Measurements from ENCODE around the gene DPPA2. TPM values are rescaled to one million over a fixed set of nuclear protein-coding genes. Genes with fewer than 3 reads are reported as not detected.
A peak's percentile ranks its signal among the peaks of the same experiment; 100 is the strongest.

DPPA2 gene
- total RNA-seq, 1 donor from 2014 or later, result not detected

DNA sequence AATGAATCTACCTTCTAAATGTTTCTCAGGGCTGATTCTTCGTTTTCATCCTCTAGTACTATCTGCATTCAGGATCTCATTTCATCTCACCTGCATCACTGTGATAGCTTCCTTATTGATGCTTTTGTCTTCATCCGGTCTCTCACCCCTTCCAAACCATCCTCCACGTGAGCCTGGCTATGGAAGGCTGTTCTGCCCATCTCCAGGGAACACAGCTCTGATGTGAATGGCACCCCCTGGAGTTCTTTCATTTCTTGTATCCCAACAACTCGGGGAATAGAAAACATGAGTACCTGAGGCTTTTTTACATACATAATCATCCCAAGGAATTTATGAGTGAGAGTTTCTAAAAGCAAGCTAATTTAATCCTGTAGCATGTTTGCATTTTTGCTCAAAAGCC is 29.8 kb upstream of the DPPA2 start:
- Mint-ChIP-seq H3K27ac (ENCODE audit: unreplicated experiment) (no peak overlapping the region), H3K4me1 (ENCODE audit: low read depth) (no peaks in the 10 kb centered on the region), H3K4me3 (ENCODE audit: unreplicated experiment) (no peak overlapping the region), H3K9me3 (ENCODE audit: low read depth) (no peaks in the 10 kb centered on the region), H3K36me3 (ENCODE audit: low read depth) (no peaks in the 10 kb centered on the region), H3K27me3 (ENCODE audit: low read depth) (peaks cover 3% of the 10 kb centered on the region)
- TF ChIP-seq, protein P1, sequence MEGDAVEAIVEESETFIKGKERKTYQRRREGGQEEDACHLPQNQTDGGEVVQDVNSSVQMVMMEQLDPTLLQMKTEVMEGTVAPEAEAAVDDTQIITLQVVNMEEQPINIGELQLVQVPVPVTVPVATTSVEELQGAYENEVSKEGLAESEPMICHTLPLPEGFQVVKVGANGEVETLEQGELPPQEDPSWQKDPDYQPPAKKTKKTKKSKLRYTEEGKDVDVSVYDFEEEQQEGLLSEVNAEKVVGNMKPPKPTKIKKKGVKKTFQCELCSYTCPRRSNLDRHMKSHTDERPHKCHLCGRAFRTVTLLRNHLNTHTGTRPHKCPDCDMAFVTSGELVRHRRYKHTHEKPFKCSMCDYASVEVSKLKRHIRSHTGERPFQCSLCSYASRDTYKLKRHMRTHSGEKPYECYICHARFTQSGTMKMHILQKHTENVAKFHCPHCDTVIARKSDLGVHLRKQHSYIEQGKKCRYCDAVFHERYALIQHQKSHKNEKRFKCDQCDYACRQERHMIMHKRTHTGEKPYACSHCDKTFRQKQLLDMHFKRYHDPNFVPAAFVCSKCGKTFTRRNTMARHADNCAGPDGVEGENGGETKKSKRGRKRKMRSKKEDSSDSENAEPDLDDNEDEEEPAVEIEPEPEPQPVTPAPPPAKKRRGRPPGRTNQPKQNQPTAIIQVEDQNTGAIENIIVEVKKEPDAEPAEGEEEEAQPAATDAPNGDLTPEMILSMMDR (IDR thresholded peaks at IDR 0.05), result no peak
- DNase-seq (ENCODE audit: low spot score), result no peak

DNA sequence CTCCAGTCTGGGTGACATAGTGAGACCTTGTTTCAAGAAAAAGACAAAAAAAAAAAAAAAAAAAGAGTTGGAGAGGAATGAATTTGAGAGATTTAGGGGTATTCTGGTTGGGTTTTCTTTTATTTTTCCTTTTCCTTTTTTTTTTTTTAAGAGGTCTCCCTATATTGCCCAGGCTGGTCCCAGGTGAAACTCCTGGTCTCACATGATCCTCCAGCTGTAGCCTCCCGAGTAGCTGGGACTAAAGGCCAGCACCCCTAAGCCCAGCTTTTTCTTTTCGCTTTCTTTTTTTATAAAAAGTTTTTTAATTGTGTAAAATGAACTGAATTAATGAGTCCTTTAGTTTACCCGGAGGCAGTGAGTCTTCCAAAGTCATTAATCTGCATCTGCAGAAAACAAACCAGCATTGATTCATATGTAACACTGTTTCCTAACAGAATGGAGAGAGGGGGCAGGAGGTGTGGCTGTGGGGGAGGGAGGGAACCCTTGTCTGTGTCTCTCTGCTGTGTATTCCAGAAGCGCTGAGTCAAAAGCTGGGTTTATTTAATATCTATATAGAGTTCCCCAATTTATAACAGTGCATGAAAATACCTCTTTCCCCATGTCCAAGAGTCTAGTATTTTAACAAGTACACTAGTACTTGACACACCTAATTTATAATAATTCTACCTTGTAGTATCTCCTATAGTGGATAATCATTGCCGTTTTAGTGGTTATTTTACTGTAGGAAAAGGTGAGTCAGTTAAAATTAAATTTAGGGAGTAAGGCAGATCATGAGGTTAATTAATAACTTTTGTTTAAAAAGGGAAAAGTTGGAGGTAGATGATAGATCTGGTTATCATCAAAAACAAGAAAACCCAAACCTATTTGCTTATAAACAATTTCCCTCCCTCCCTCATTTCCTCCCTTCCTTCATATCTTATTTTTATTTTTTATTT is 23.7 kb upstream of the DPPA2 start:
- no peaks in the 10 kb centered on the region for H3K9me3 Mint-ChIP-seq (ENCODE audit: low read depth)
- H3K27ac Mint-ChIP-seq (ENCODE audit: unreplicated experiment), result no peak overlapping the region
- DNase-seq (ENCODE audit: low spot score), result no peak
- H3K4me1 Mint-ChIP-seq (ENCODE audit: low read depth), result peaks cover 10% of the 10 kb centered on the region
- no peak overlapping the region for H3K4me3 Mint-ChIP-seq (ENCODE audit: unreplicated experiment)
- peaks cover 6% of the 10 kb centered on the region for H3K27me3 Mint-ChIP-seq (ENCODE audit: low read depth)
- TF ChIP-seq, protein P1 (IDR thresholded peaks at IDR 0.05), result no peak
- no peaks in the 10 kb centered on the region for H3K36me3 Mint-ChIP-seq (ENCODE audit: low read depth)

DNA sequence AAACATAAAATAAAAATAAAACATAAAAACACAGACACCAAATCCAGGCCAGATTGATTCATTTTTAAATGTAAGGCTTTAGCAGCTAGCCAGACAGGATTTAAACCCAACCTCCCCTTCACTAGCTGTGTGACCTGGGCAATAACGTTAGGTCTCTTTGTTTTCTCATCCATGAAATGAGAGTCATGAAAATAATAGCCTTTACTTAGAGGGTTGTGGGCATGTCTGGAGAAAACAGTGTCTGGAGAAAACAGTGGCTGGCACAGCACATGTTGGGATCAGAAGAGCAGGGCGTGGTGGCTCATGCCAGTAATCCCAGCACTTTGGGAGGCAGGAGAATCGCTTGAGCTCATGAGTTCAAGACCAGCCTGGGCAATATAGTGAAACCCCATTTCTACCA is 22.9 kb upstream of the DPPA2 start:
- Mint-ChIP-seq H3K36me3 (ENCODE audit: low read depth) (no peaks in the 10 kb centered on the region), H3K9me3 (ENCODE audit: low read depth) (no peaks in the 10 kb centered on the region), H3K4me1 (ENCODE audit: low read depth) (peaks cover 10% of the 10 kb centered on the region), H3K27me3 (ENCODE audit: low read depth) (peaks cover 6% of the 10 kb centered on the region), H3K27ac (ENCODE audit: unreplicated experiment) (no peak overlapping the region), H3K4me3 (ENCODE audit: unreplicated experiment) (no peak overlapping the region)
- TF ChIP-seq, protein P1 (IDR thresholded peaks at IDR 0.05), result no peak
- no peak for DNase-seq (ENCODE audit: low spot score)

DNA sequence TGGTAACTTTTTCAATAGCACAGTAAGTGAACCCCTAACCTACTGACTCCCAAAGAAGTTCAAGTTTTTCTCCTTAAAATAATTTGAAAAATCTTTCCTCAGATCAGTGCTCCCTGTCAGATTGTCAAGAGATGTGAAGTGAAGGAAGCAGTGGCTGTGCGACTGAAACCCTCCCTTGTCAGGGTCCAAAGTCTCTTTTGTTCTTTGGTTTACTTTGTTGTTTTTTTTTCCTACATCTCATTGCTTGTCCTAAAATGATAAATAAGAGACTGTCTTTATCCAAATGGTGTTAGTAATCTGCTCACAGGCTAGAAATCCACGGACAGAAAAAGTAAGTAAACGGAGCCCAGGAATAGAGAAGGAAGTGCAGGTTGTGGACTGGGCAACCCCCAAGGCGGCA is 22.0 kb upstream of the DPPA2 start:
- H3K9me3 Mint-ChIP-seq (ENCODE audit: low read depth), result no peaks in the 10 kb centered on the region
- H3K27ac Mint-ChIP-seq (ENCODE audit: unreplicated experiment), result no peak overlapping the region
- no peak overlapping the region for H3K4me3 Mint-ChIP-seq (ENCODE audit: unreplicated experiment)
- DNase-seq (ENCODE audit: low spot score), result no peak
- H3K4me1 Mint-ChIP-seq (ENCODE audit: low read depth), result peaks cover 10% of the 10 kb centered on the region
- TF ChIP-seq, protein P1 (IDR thresholded peaks at IDR 0.05), result no peak
- no peaks in the 10 kb centered on the region for H3K36me3 Mint-ChIP-seq (ENCODE audit: low read depth)
- H3K27me3 Mint-ChIP-seq (ENCODE audit: low read depth), result peaks cover 6% of the 10 kb centered on the region

DNA sequence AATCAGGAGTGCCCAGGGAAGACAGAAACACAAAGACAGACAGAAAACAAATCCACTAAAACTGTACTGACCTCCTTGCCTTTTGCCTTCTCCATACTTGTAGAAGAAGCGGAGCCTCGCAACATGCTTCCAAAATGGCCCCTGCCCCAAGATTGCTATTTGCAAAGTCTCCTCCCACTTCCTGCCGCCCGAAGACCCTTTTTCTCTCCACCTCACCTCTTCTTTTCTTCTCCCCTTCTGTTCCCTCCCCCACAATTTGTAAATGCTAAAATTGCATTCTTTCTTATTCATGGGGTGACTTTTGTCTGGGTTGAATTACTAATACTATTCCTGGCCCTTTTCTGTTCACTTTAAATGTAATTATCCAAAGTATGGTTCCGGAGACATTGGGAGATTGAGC is 21.1 kb upstream of the DPPA2 start, which contains the start of gene DPPA4:
Gene DPPA4, minus strand, starts transcription at position 154 of the 400 bp plus-strand sequence. Its CDS starts 29 bp downstream, at position 125.
- DNase-seq (ENCODE audit: low spot score), result no peak
- Mint-ChIP-seq H3K27me3 (ENCODE audit: low read depth) (peaks cover 6% of the 10 kb centered on the region), H3K36me3 (ENCODE audit: low read depth) (no peaks in the 10 kb centered on the region), H3K4me1 (ENCODE audit: low read depth) (peaks cover 10% of the 10 kb centered on the region), H3K9me3 (ENCODE audit: low read depth) (no peaks in the 10 kb centered on the region), H3K4me3 (ENCODE audit: unreplicated experiment) (peak within 1 kb of the TSS; percentile 72), H3K27ac (ENCODE audit: unreplicated experiment) (peak within 1 kb of the TSS; percentile 7)
- TF ChIP-seq, protein P1 (IDR thresholded peaks at IDR 0.05), result no peak
